Neural progenitor cell (in vitro differentiated cells): ENCODE measurements around the gene TIGD3. TPM values are rescaled to one million over a fixed set of nuclear protein-coding genes. Genes with fewer than 3 reads are reported as not detected.

ENCODE experiments used
- DNase-seq: peaks from one replicate; pipeline ENCODE4 v3.0.0-alpha.2; 2016; ENCODE audit warnings: low spot score
- H2AFZ ChIP-seq: fragments of 200-600 bp; sonication (generic); replicated peaks from 2 replicates; pipeline ENCODE4 v1.6.1; 2016; ENCODE audit warnings: antibody characterized with exemption
- H3F3A ChIP-seq: fragments of 200-600 bp; sonication (generic); 2 replicates; pipeline ENCODE4 v1.6.1; 2016; ENCODE audit warnings: antibody characterized with exemption, low read depth
- H3K27ac ChIP-seq: fragments of 200-600 bp; sonication (generic); 2 replicates; pipeline ENCODE4 v1.5.1; 2016; ENCODE audit warnings: mild to moderate bottlenecking
- H3K27me3 ChIP-seq: fragments of 200-600 bp; sonication (generic); 2 replicates; pipeline ENCODE4 v1.6.1; 2016; ENCODE audit warnings: mild to moderate bottlenecking, moderate library complexity
- H3K36me3 ChIP-seq: fragments of 200-600 bp; sonication (generic); 2 replicates; pipeline ENCODE4 v1.5.1; 2016
- H3K4me1 ChIP-seq: fragments of 200-600 bp; sonication (generic); 2 replicates; pipeline ENCODE4 v1.6.1; 2016; ENCODE audit warnings: mixed run types
- H3K4me2 ChIP-seq: fragments of 200-600 bp; sonication (generic); 2 replicates; pipeline ENCODE4 v1.6.1; 2016
- H3K4me3 ChIP-seq: fragments of 200-600 bp; sonication (generic); 2 replicates; pipeline ENCODE4 v1.5.1; 2016
- H3K79me2 ChIP-seq: fragments of 200-600 bp; sonication (generic); 2 replicates; pipeline ENCODE4 v1.6.1; 2016; ENCODE audit warnings: low read depth
- H3K9ac ChIP-seq: fragments of 200-600 bp; sonication (generic); 2 replicates; pipeline ENCODE4 v1.6.1; 2016
- H3K9me3 ChIP-seq: fragments of 200-600 bp; sonication (generic); 2 replicates; pipeline ENCODE4 v1.5.1; 2016; ENCODE audit warnings: low read depth
- H4K20me1 ChIP-seq: fragments of 200-600 bp; sonication (generic); 2 replicates; pipeline ENCODE4 v1.6.1; 2016; ENCODE audit warnings: low read depth
- H3K27ac Mint-ChIP-seq: 3 replicates; pipeline ENCODE4 v1.8.0; 2021; ENCODE audit warnings: mixed read lengths
- H3K27me3 Mint-ChIP-seq: 2 replicates; pipeline ENCODE4 v1.8.0; 2022; ENCODE audit warnings: low read depth, mild to moderate bottlenecking, inconsistent platforms, moderate library complexity, mixed read lengths; ENCODE audit not compliant: insufficient read depth
- H3K36me3 Mint-ChIP-seq: 3 replicates; pipeline ENCODE4 v1.8.0; 2021; ENCODE audit warnings: mixed read lengths
- H3K4me1 Mint-ChIP-seq: 3 replicates; pipeline ENCODE4 v1.8.0; 2021; ENCODE audit warnings: mixed read lengths
- H3K4me3 Mint-ChIP-seq: 3 replicates; pipeline ENCODE4 v1.8.0; 2021; ENCODE audit warnings: mild to moderate bottlenecking, moderate library complexity, mixed read lengths
- H3K9me3 Mint-ChIP-seq: 3 replicates; pipeline ENCODE4 v1.8.0; 2020; ENCODE audit warnings: mixed read lengths
- EZH2 ChIP-seq: fragments of 200-600 bp; sonication (generic); IDR thresholded peaks from 2 replicates; pipeline ENCODE4 v1.6.1; 2017; ENCODE audit warnings: antibody characterized with exemption, mild to moderate bottlenecking, moderate library complexity
- EZH2phosphoT487 ChIP-seq: fragments of 200-600 bp; sonication (generic); IDR thresholded peaks from 2 replicates; pipeline ENCODE4 v1.6.1; 2017; ENCODE audit warnings: antibody characterized with exemption
- total RNA-seq: library from RNA; depleted of rRNA; stranded (reverse); fragments of >200 nt; gene quantifications from 2 replicates; pipeline ENCODE4 v1.2.3, GENCODE V29; 2015; ENCODE audit warnings: low replicate concordance
- TF ChIP-seq, protein P1 (sequence below): fragments of 200-600 bp; sonication (generic); IDR thresholded peaks from 2 replicates; pipeline ENCODE4 v1.5.1; 2017; ENCODE audit warnings: antibody characterized with exemption, mild to moderate bottlenecking

Gene TIGD3
- total RNA-seq, 1 donor from 2014 or later: 2.5 TPM

DNA sequence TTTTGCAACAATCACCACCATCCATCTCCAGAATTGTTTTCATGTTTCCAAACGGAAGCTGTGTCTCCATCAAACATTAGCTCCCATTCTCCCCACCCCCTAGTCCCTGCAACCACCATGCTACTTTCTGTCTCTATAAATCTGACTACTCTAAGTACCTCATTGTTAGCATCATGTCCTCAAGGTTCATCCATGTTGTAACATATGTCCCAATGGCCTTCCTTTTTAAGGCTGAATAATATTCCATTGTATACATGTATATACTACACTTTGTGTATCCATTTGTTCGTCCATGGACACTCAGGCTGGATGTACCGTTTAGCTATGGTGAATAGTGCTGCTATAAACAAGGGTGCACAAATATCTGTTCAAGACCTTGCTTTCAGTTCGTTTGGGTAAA, 29.1 kb upstream of the TIGD3 start:
- Histone ChIP-seq H3K79me2 (no peaks in the 10 kb centered on the region), H2AFZ (no peak overlapping the region), H3K36me3 (no peaks in the 10 kb centered on the region), H3K4me2 (no peak overlapping the region), H3K27ac (no peak overlapping the region), H3F3A (peaks cover 3% of the 10 kb centered on the region), H4K20me1 (no peaks in the 10 kb centered on the region), H3K4me3 (no peak overlapping the region), H3K4me1 (no peaks in the 10 kb centered on the region), H3K9ac (no peak overlapping the region), H3K9me3 (no peaks in the 10 kb centered on the region), H3K27me3 (peaks cover 7% of the 10 kb centered on the region)
- DNase-seq: no peak
- TF ChIP-seq EZH2phosphoT487 (no peak), EZH2 (no peak)
- TF ChIP-seq, protein P1, sequence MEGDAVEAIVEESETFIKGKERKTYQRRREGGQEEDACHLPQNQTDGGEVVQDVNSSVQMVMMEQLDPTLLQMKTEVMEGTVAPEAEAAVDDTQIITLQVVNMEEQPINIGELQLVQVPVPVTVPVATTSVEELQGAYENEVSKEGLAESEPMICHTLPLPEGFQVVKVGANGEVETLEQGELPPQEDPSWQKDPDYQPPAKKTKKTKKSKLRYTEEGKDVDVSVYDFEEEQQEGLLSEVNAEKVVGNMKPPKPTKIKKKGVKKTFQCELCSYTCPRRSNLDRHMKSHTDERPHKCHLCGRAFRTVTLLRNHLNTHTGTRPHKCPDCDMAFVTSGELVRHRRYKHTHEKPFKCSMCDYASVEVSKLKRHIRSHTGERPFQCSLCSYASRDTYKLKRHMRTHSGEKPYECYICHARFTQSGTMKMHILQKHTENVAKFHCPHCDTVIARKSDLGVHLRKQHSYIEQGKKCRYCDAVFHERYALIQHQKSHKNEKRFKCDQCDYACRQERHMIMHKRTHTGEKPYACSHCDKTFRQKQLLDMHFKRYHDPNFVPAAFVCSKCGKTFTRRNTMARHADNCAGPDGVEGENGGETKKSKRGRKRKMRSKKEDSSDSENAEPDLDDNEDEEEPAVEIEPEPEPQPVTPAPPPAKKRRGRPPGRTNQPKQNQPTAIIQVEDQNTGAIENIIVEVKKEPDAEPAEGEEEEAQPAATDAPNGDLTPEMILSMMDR: no peak
- H3K4me3 Mint-ChIP-seq: no peak overlapping the region
- no peak overlapping the region for H3K27ac Mint-ChIP-seq
- no peaks in the 10 kb centered on the region for H3K9me3 Mint-ChIP-seq
- H3K4me1 Mint-ChIP-seq: peaks cover 5% of the 10 kb centered on the region
- no peaks in the 10 kb centered on the region for H3K36me3 Mint-ChIP-seq
- peaks cover 5% of the 10 kb centered on the region for H3K27me3 Mint-ChIP-seq

DNA sequence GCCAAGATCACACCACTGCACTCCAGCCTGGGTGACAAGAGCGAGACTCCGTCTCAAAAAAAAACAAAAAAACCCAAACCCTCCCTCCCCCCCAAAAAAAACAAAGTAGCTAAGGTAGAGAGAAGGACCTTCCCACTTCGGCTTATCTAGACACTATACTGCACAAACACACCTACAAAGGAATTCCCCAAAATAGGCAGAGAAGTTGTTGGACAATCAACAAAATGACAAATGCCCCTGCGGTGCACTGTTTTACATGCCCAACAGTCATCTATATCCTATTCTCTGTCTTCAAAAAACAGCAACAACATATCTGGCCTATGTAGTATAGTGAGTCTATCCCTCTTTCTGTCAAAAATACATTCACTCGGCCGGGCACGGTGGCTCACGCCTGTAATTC, 27.5 kb upstream of the TIGD3 start:
- no peak overlapping the region for H3K4me3 Mint-ChIP-seq
- Histone ChIP-seq H3F3A (peaks cover 13% of the 10 kb centered on the region), H4K20me1 (no peaks in the 10 kb centered on the region), H2AFZ (no peak overlapping the region), H3K79me2 (no peaks in the 10 kb centered on the region), H3K27me3 (peaks cover 7% of the 10 kb centered on the region), H3K27ac (no peak overlapping the region), H3K4me2 (no peak overlapping the region), H3K9ac (no peak overlapping the region), H3K4me3 (no peak overlapping the region), H3K36me3 (no peaks in the 10 kb centered on the region), H3K9me3 (no peaks in the 10 kb centered on the region), H3K4me1 (no peaks in the 10 kb centered on the region)
- peaks cover 3% of the 10 kb centered on the region for H3K27me3 Mint-ChIP-seq
- TF ChIP-seq, protein P1: no peak
- no peak for TF ChIP-seq EZH2
- no peak for TF ChIP-seq EZH2phosphoT487
- no peaks in the 10 kb centered on the region for H3K36me3 Mint-ChIP-seq
- no peak for DNase-seq
- no peak overlapping the region for H3K27ac Mint-ChIP-seq
- peaks cover 5% of the 10 kb centered on the region for H3K4me1 Mint-ChIP-seq
- H3K9me3 Mint-ChIP-seq: no peaks in the 10 kb centered on the region

DNA sequence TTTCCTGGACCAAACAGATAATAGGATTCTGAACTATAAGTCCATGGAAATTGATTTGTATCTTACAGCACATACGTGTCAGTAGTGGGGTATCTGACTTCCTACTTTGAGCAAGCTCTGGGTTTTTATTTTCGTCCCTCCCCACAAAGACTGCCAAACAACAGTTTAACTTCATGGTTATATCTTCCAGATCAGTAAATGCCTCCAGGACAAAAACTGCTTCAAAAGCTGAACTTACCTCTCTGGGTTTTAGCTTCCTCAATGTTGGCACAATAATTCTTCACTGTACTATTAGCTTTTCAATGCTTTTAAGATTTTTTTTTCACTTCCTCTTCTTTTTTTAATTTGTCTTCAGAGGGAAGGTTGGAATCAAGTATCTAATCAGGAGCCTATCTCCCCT, 25.1 kb upstream of the TIGD3 start:
- Mint-ChIP-seq H3K4me3 (peak overlapping the region; percentile 10), H3K27me3 (peaks cover 5% of the 10 kb centered on the region), H3K36me3 (no peaks in the 10 kb centered on the region), H3K9me3 (no peaks in the 10 kb centered on the region), H3K27ac (no peak overlapping the region), H3K4me1 (peaks cover 7% of the 10 kb centered on the region)
- no peaks in the 10 kb centered on the region for H3K9me3 ChIP-seq
- no peak overlapping the region for H3K4me3 ChIP-seq
- H3K36me3 ChIP-seq: no peaks in the 10 kb centered on the region
- peaks cover 2% of the 10 kb centered on the region for H4K20me1 ChIP-seq
- H3K27me3 ChIP-seq: peaks cover 7% of the 10 kb centered on the region
- H2AFZ ChIP-seq: no peak overlapping the region
- no peak overlapping the region for H3K27ac ChIP-seq
- no peak for TF ChIP-seq EZH2phosphoT487
- TF ChIP-seq EZH2: no peak
- TF ChIP-seq, protein P1: no peak
- H3K9ac ChIP-seq: no peak overlapping the region
- H3K4me2 ChIP-seq: no peak overlapping the region
- H3K4me1 ChIP-seq: no peaks in the 10 kb centered on the region
- peaks cover 11% of the 10 kb centered on the region for H3K79me2 ChIP-seq
- no peak for DNase-seq
- peaks cover 17% of the 10 kb centered on the region for H3F3A ChIP-seq
